Measurements from ENCODE around the gene OR2D2. TPM values are rescaled to one million over a fixed set of nuclear protein-coding genes. Genes with fewer than 3 reads are reported as not detected.
"Not testable (repeated sequence)": the region's sequence is repeated elsewhere in the genome, so short reads cannot be mapped to it uniquely, and the experiment has no call there.

Gene OR2D2
- total RNA-seq, 1 donor from 2014 or later, result 0.64 TPM

- Mint-ChIP-seq H3K9me3 (ENCODE audit: unreplicated experiment) (peaks cover 2% of the 10 kb centered on the region), H3K36me3 (ENCODE audit: unreplicated experiment) (no peaks in the 10 kb centered on the region), H3K27ac (ENCODE audit: unreplicated experiment) (no peak within 1 kb of the TSS), H3K4me3 (ENCODE audit: unreplicated experiment) (no peak within 1 kb of the TSS), H3K27me3 (ENCODE audit: unreplicated experiment) (no peaks in the 10 kb centered on the region), H3K4me1 (ENCODE audit: low read depth, unreplicated experiment) (peaks cover 2% of the 10 kb centered on the region)
- TF ChIP-seq CTCF (IDR thresholded peaks at IDR 0.05; ENCODE audit: partially characterized antibody, unreplicated experiment), result no peak
- no peak for DNase-seq
Observed at GRCh38 chr11:6920702-6921101, 28.4 kb upstream of the OR2D2 start, which contains the start of gene OR2D3. OR2D3 (plus strand) TSS chr11:6921002; CDS start chr11:6921002, 0 bp downstream.

- Mint-ChIP-seq H3K4me3 (ENCODE audit: unreplicated experiment) (no peak overlapping the region), H3K36me3 (ENCODE audit: unreplicated experiment) (no peaks in the 10 kb centered on the region), H3K4me1 (ENCODE audit: low read depth, unreplicated experiment) (no peaks in the 10 kb centered on the region), H3K27ac (ENCODE audit: unreplicated experiment) (no peak overlapping the region), H3K27me3 (ENCODE audit: unreplicated experiment) (no peaks in the 10 kb centered on the region), H3K9me3 (ENCODE audit: unreplicated experiment) (no peaks in the 10 kb centered on the region)
- TF ChIP-seq CTCF (IDR thresholded peaks at IDR 0.05; ENCODE audit: partially characterized antibody, unreplicated experiment), result no peak
- DNase-seq, result no peak
Observed at GRCh38 chr11:6919698-6920097, 27.4 kb upstream of the OR2D2 start.

DNA sequence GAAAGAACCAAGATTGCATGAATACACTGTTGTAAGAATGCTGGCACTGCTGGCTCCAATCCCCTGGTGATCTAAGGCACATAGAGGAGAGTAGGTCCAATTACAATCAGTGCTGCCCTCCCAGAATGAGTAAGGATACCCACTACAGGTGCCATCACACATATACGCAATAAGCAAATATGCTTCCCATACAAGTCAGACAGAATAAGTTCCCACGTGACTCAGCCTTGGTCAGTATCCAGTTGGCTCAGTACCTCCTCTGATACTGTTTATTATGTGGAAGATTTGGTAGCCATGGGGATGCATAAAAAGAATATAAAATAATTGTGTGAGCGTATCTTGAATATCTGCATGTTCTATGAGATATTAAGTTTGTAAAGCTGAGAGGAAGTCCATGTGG is 19.6 kb upstream of the OR2D2 start:
- Mint-ChIP-seq H3K9me3 (ENCODE audit: unreplicated experiment) (no peaks in the 10 kb centered on the region), H3K27me3 (ENCODE audit: unreplicated experiment) (no peaks in the 10 kb centered on the region), H3K36me3 (ENCODE audit: unreplicated experiment) (no peaks in the 10 kb centered on the region), H3K4me3 (ENCODE audit: unreplicated experiment) (no peak overlapping the region), H3K4me1 (ENCODE audit: low read depth, unreplicated experiment) (no peaks in the 10 kb centered on the region), H3K27ac (ENCODE audit: unreplicated experiment) (no peak overlapping the region)
- TF ChIP-seq CTCF (IDR thresholded peaks at IDR 0.05; ENCODE audit: partially characterized antibody, unreplicated experiment), result no peak
- DNase-seq, result no peak

- Mint-ChIP-seq H3K4me1 (ENCODE audit: low read depth, unreplicated experiment) (no peaks in the 10 kb centered on the region), H3K36me3 (ENCODE audit: unreplicated experiment) (no peaks in the 10 kb centered on the region), H3K27me3 (ENCODE audit: unreplicated experiment) (no peaks in the 10 kb centered on the region), H3K9me3 (ENCODE audit: unreplicated experiment) (no peaks in the 10 kb centered on the region), H3K27ac (ENCODE audit: unreplicated experiment) (no peak overlapping the region), H3K4me3 (ENCODE audit: unreplicated experiment) (no peak overlapping the region)
- DNase-seq, result no peak
- no peak for TF ChIP-seq CTCF (IDR thresholded peaks at IDR 0.05; ENCODE audit: partially characterized antibody, unreplicated experiment)
Observed at GRCh38 chr11:6911378-6911777, 19.1 kb upstream of the OR2D2 start.

- H3K4me1 Mint-ChIP-seq (ENCODE audit: low read depth, unreplicated experiment); H3K4me3 Mint-ChIP-seq (ENCODE audit: unreplicated experiment); H3K27ac Mint-ChIP-seq (ENCODE audit: unreplicated experiment); H3K9me3 Mint-ChIP-seq (ENCODE audit: unreplicated experiment); DNase-seq; H3K36me3 Mint-ChIP-seq (ENCODE audit: unreplicated experiment); H3K27me3 Mint-ChIP-seq (ENCODE audit: unreplicated experiment): not testable (repeated sequence)
Observed at GRCh38 chr11:6904804-6905203, 12.5 kb upstream of the OR2D2 start.

Measured in glutamatergic neuron (in vitro differentiated cells).